Heart right ventricle (tissue), 16 donors: ENCODE measurements around the gene PHF12. TPM values are rescaled to one million over a fixed set of nuclear protein-coding genes. Genes with fewer than 3 reads are reported as not detected.

Source experiments
- ATAC-seq, 8 donors: fragments of 200-7000 bp; cut with Tn5 transposase; one replicate each; pipeline ENCODE4 v1.9.1; 2020; ENCODE audit warnings: mild to moderate bottlenecking in 8 of 8, moderate library complexity in 8 of 8, moderate number of reproducible peaks in 1 of 8
- DNase-seq, 2 donors: peaks; one replicate each; pipeline ENCODE4 v3.0.0-alpha.2; 2020
- H3K27ac ChIP-seq, 10 donors: fragments of 200-600 bp; sonication (generic) in 2 of 10; one replicate each; pipeline versions ENCODE4 v1.5.0 to v1.8.0; 2020 to 2022; ENCODE audit warnings: mild to moderate bottlenecking in 3 of 10
- H3K27me3 ChIP-seq, 7 donors: fragments of 200-600 bp; one replicate each; pipeline ENCODE4 v1.8.0; 2021 to 2022; ENCODE audit warnings: mild to moderate bottlenecking in 2 of 7
- H3K36me3 ChIP-seq, 9 donors: fragments of 200-600 bp; sonication (generic) in 1 of 9; one replicate each; pipeline versions ENCODE4 v1.5.0 to v1.8.0; 2020 to 2022; ENCODE audit warnings: mild to moderate bottlenecking in 2 of 9
- H3K4me1 ChIP-seq, 9 donors: fragments of 200-600 bp; sonication (generic) in 1 of 9; one replicate each; pipeline versions ENCODE4 v1.5.0 to v1.8.0; 2020 to 2022; ENCODE audit warnings: mild to moderate bottlenecking in 4 of 9
- H3K4me3 ChIP-seq, 10 donors: fragments of 200-600 bp; sonication (generic) in 2 of 10; one replicate each; pipeline versions ENCODE4 v1.5.0 to v1.8.0; 2020 to 2022; ENCODE audit warnings: mild to moderate bottlenecking in 7 of 10, moderate library complexity in 2 of 10
- H3K9me3 ChIP-seq, 11 donors: fragments of 200-600 bp in 10 of 11; sonication (generic) in 2 of 11; one replicate each; pipeline versions ENCODE4 v1.5.0 to v1.8.0; 2013 to 2022; ENCODE audit warnings: mild to moderate bottlenecking in 2 of 11, control low read depth in 1 of 11, moderate library complexity in 1 of 11
- CTCF ChIP-seq, 9 donors: fragments of 200-600 bp; sonication (generic) in 2 of 9; IDR thresholded peaks; one replicate each; pipeline versions ENCODE4 v1.5.0 to v1.8.0; 2021 to 2022; ENCODE audit warnings: antibody characterized with exemption in 9 of 9, mild to moderate bottlenecking in 5 of 9, moderate library complexity in 1 of 9
- WGBS, 2 donors: extraction: QIAGEN DNeasy Blood & Tissue Kit; methylation state at CpG; one replicate each; pipeline ENCODE4 v1.1.7; 2013; ENCODE audit warnings: inconsistent platforms in 1 of 2; 5-methylcytosine and 5-hydroxymethylcytosine counted together
- intact Hi-C, 10 donors: fragments of 100-400 bp; cut with DNase I; formaldehyde crosslinking; loops; one replicate each; pipeline versions ENCODE4 v1.11.1 to v1.14.2; 2022
- polyA plus RNA-seq, 2 donors: library from polyadenylated mRNA; stranded (reverse); fragments of 200-250 nt; gene quantifications; one replicate each; pipeline ENCODE4 v1.2.3, GENCODE V29; 2013
- total RNA-seq, 10 donors: library from RNA; stranded (reverse); fragmentation: NEBNext Ultra II Directional in 3 of 10; extraction: Animal tissue kit (Norgen Biotek cat#: 25700) in 3 of 10; gene quantifications; one replicate each; pipeline versions ENCODE4 v1.2.1 to v1.2.4, GENCODE V29; 2021 to 2023
- donor health status: Arrhythmogenic right ventricular cardiomyopathy.
- donor health status: ischemic (EF 13 %, LVEDD 7.1; RV severe dilation, severe dysfunction).
- donor health status: healthy with polysubstance abuse.
- donor health status: DM: no; HTN: yes; CAD: no.
- donor health status: DM: no; HTN: no; CAD: no.
- donor health status: ischemic (EF 25% LVEDD 6.9; RV normal size, moderate dysfunction).
- donor health status: ischemic (EF 25% LVEDD 5.7; RV mildly dilated, moderate dysfunction).
- donor health status: healthy.
- donor health status: DM: yes; HTN: yes; CAD: no.
- donor health status: Ischemic cardiomyopathy.
- donor health status: ischemic (EF 35%, LVEDD 5.7; RV mildly dilated, moderate dysfunction).
- donor health status: nonischemic (EF 11% LVEDD 7.7; RV severe dilation, severe dysfunction).
- donor health status: DM: yes; HTN: yes; CAD: no.
- donor health status: PGD.
- donor health status: ischemic (EF 29% LVEDD 5.4; RV normal size, mild dysfunction).
- donor health status: nonischemic (EF 23%, LVEDD 6.1; RV moderate dilation, normal function).

The PHF12 gene
- total and polyA plus RNA-seq, 12 donors: 7.3 to 28.0 (median 20.9) TPM

GRCh38 chr17:28940675-28941074 lies 10.6 kb downstream of the PHF12 start:
- peaks cover 0 to 48% (median 0%) of the 10 kb centered on the region in 9 donors for H3K36me3 ChIP-seq
- peak overlapping the region in 7 of 10 donors; percentile 19 to 80 (median 38) for H3K27ac ChIP-seq
- no peaks in the 10 kb centered on the region for H3K27me3 ChIP-seq
- H3K4me1 ChIP-seq: peaks cover 22 to 98% (median 81%) of the 10 kb centered on the region in 9 donors
- no peak for TF ChIP-seq CTCF (IDR thresholded peaks at IDR 0.05)
- no peak for DNase-seq
- ATAC-seq: peak in 7 of 8 donors; percentile 19 to 86 (median 64)
- intact Hi-C loops: loop anchor here in 2 of 10 donors (10.0 kb wide), 1 partner anchor 96 kb away; the partner anchor contains the start of gene FAM222B (in 2 of the 2)
- H3K9me3 ChIP-seq: no peaks in the 10 kb centered on the region
- 10 to 14% methylated on average over 3 of the region's 3 CpGs for WGBS, 2 donors
- H3K4me3 ChIP-seq: no peak overlapping the region

GRCh38 chr17:28940142-28940541 lies 11.2 kb downstream of the PHF12 start:
- Histone ChIP-seq H3K4me3 (no peak overlapping the region), H3K9me3 (no peaks in the 10 kb centered on the region), H3K36me3 (peaks cover 0 to 52% (median 0%) of the 10 kb centered on the region in 9 donors), H3K27me3 (no peaks in the 10 kb centered on the region), H3K27ac (peak overlapping the region in 7 of 10 donors; percentile 19 to 80 (median 38)), H3K4me1 (peaks cover 19 to 98% (median 78%) of the 10 kb centered on the region in 9 donors)
- DNase-seq: no peak
- WGBS, 2 donors: 50 to 63% methylated on average over 3 of the region's 3 CpGs
- intact Hi-C loops: loop anchor here in 2 of 10 donors (10.0 kb wide), 1 partner anchor 95 kb away; the partner anchor contains the start of gene FAM222B (in 2 of the 2)
- no peak for TF ChIP-seq CTCF (IDR thresholded peaks at IDR 0.05)
- no peak for ATAC-seq

GRCh38 chr17:28938552-28938951 lies 12.8 kb downstream of the PHF12 start:
- H3K27me3 ChIP-seq: no peaks in the 10 kb centered on the region
- peaks cover 19 to 83% (median 69%) of the 10 kb centered on the region in 9 donors for H3K4me1 ChIP-seq
- intact Hi-C loops: loop anchor here in 1 of 10 donors (5.0 kb wide), 1 partner anchor 36 kb away; the partner anchor contains the start of gene DHRS13
- peak overlapping the region in 8 of 10 donors; percentile 1 to 80 (median 42) for H3K27ac ChIP-seq
- DNase-seq (peak in 1 of 2 donors; percentile 61), ATAC-seq (peak; percentile 69 to 91 (median 84))
- H3K4me3 ChIP-seq: no peak overlapping the region
- no peaks in the 10 kb centered on the region for H3K9me3 ChIP-seq
- peaks cover 0 to 53% (median 0%) of the 10 kb centered on the region in 9 donors for H3K36me3 ChIP-seq
- no peak for TF ChIP-seq CTCF (IDR thresholded peaks at IDR 0.05)

- ATAC-seq: peak in 4 of 8 donors; percentile 5 to 54 (median 24)
Measured at GRCh38 chr17:28937044-28937729, 14.1 kb downstream of the PHF12 start.

More at GRCh38 chr17:28937044-28937729, 14.1 kb downstream of the PHF12 start:
- H3K36me3 ChIP-seq: peaks cover 0 to 43% (median 0%) of the 10 kb centered on the region in 9 donors
- H3K27me3 ChIP-seq: no peaks in the 10 kb centered on the region
- intact Hi-C loops: loop anchor here in 1 of 10 donors (5.0 kb wide), 1 partner anchor 35 kb away; the partner anchor contains the start of gene DHRS13
- peak overlapping the region in 5 of 10 donors; percentile 13 to 80 (median 38) for H3K27ac ChIP-seq
- TF ChIP-seq CTCF (IDR thresholded peaks at IDR 0.05): no peak
- 67 to 74% methylated on average over 5 of the region's 5 CpGs for WGBS, 2 donors
- no peaks in the 10 kb centered on the region for H3K9me3 ChIP-seq
- H3K4me3 ChIP-seq: no peak overlapping the region
- DNase-seq: no peak
- H3K4me1 ChIP-seq: peaks cover 19 to 75% (median 69%) of the 10 kb centered on the region in 9 donors
